Stimulated activated CD4-positive, alpha-beta T cell treated with anti-CD3 and anti-CD28 coated beads, Interleukin-4, amount 100 ng/mL, for 48 hours (primary cell): ENCODE results near the gene PTCRA.

Experiments used
- DNase-seq, 2 donors: peaks; one replicate each; pipeline ENCODE4 v3.0.0-alpha.2; 2020; ENCODE audit warnings: low read depth in 2 of 2

PTCRA gene

GRCh38 chr6:42973926-42974325 is 58.1 kb downstream of the PTCRA start:
- no peak for DNase-seq

- DNase-seq, result no peak
Observed at GRCh38 chr6:42974919-42975505, 59.2 kb downstream of the PTCRA start.
